Tibial nerve (tissue), 4 donors: ENCODE data around the gene OGFRL1.

ENCODE experiments used
- EP300 ChIP-seq, 2 donors: sonication (generic); formaldehyde crosslinking; IDR thresholded peaks; one replicate each; pipeline ENCODE4 v1.6.1; 2017; ENCODE audit warnings: antibody characterized with exemption in 2 of 2, mild to moderate bottlenecking in 1 of 2
- POLR2A ChIP-seq, 2 donors: fragments of 450-650 bp; IDR thresholded peaks; one replicate each; pipeline ENCODE4 v1.6.1; 2017; ENCODE audit warnings: antibody characterized with exemption in 2 of 2, mild to moderate bottlenecking in 2 of 2, moderate library complexity in 2 of 2
- TF ChIP-seq, protein P1 (sequence below), 5 experiments: fragments of 200-600 bp in 3 of 5; fragments of 450-650 bp in 2 of 5; sonication (generic) in 3 of 5; IDR thresholded peaks; one replicate each; pipeline ENCODE4 v1.5.1; 2016 to 2019; ENCODE audit warnings: antibody characterized with exemption in 5 of 5, mild to moderate bottlenecking in 3 of 5, moderate library complexity in 2 of 5

DNA sequence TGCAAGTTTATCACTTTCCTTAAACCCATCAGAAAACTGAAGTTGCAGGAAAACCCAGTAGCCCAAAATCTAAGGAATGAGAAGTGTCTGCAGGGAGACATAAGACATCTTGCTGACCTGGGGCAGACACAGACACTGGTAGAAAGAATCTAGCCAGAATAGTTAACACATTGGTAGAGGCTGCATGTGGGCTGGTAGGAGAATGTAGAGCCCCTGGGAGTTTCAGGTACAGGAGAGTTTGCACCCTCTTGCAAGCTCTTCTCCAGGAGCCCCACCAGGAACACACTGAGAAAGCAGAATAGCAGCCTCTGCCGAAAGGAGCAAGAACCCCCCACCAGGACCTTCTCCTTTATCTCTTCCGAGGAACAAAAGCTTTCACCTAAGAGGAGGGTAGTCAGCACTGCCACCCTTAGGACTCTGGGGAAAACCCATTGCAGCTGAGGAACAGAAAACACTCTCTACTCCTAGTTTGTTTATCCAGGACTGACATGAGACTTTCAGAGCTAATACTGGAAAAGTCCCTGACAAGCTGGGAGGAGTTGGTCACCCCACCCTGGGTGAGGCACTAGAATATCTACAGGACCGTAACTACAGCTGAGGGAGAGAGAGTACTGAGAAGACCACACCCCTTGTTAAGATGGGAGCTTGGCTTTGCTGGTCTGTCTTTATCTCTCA lies 10.5 kb upstream of the OGFRL1 start:
- TF ChIP-seq POLR2A (IDR thresholded peaks at IDR 0.05) (no peak), EP300 (IDR thresholded peaks at IDR 0.05) (no peak)
- TF ChIP-seq, protein P1, sequence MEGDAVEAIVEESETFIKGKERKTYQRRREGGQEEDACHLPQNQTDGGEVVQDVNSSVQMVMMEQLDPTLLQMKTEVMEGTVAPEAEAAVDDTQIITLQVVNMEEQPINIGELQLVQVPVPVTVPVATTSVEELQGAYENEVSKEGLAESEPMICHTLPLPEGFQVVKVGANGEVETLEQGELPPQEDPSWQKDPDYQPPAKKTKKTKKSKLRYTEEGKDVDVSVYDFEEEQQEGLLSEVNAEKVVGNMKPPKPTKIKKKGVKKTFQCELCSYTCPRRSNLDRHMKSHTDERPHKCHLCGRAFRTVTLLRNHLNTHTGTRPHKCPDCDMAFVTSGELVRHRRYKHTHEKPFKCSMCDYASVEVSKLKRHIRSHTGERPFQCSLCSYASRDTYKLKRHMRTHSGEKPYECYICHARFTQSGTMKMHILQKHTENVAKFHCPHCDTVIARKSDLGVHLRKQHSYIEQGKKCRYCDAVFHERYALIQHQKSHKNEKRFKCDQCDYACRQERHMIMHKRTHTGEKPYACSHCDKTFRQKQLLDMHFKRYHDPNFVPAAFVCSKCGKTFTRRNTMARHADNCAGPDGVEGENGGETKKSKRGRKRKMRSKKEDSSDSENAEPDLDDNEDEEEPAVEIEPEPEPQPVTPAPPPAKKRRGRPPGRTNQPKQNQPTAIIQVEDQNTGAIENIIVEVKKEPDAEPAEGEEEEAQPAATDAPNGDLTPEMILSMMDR (IDR thresholded peaks at IDR 0.05) = no peak
